8988T (cell line): Measurements from ENCODE around the gene PCDHGB7.
A peak's percentile ranks its signal among the peaks of the same experiment; 100 is the strongest.
"Not testable (repeated sequence)": the region's sequence is repeated elsewhere in the genome, so short reads cannot be mapped to it uniquely, and the experiment has no call there.

ENCODE experiments used
- DNase-seq: peaks from one replicate; pipeline ENCODE4 v3.0.0; 2011

PCDHGB7 gene

DNA sequence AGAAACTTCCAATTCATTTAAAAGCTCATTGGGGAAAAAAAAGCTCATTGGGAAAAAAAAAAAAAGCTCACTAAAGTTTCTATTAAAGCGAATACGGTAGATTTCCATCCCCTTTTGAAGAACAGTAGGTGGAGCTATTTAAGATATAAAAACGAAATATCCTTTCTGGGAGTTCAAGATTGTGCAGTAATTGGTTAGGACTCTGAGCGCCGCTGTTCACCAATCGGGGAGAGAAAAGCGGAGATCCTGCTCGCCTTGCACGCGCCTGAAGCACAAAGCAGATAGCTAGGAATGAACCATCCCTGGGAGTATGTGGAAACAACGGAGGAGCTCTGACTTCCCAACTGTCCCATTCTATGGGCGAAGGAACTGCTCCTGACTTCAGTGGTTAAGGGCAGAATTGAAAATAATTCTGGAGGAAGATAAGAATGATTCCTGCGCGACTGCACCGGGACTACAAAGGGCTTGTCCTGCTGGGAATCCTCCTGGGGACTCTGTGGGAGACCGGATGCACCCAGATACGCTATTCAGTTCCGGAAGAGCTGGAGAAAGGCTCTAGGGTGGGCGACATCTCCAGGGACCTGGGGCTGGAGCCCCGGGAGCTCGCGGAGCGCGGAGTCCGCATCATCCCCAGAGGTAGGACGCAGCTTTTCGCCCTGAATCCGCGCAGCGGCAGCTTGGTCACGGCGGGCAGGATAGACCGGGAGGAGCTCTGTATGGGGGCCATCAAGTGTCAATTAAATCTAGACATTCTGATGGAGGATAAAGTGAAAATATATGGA lies 13.0 kb downstream of the PCDHGB7 start, which contains the start of gene PCDHGA12:
TSS of gene PCDHGA12 (plus strand) at position 176 of the 782 bp plus-strand sequence. CDS start at position 429, 253 bp downstream.
- peak; percentile 80 for DNase-seq

GRCh38 chr5:141431286-141431685 lies 13.8 kb downstream of the PCDHGB7 start:
- DNase-seq, result no peak

DNA sequence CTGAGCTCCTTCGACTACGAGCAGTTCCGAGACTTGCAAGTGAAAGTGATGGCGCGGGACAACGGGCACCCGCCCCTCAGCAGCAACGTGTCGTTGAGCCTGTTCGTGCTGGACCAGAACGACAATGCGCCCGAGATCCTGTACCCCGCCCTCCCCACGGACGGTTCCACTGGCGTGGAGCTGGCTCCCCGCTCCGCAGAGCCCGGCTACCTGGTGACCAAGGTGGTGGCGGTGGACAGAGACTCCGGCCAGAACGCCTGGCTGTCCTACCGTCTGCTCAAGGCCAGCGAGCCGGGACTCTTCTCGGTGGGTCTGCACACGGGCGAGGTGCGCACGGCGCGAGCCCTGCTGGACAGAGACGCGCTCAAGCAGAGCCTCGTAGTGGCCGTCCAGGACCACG lies 14.8 kb downstream of the PCDHGB7 start:
- DNase-seq, result not testable (repeated sequence)

DNA sequence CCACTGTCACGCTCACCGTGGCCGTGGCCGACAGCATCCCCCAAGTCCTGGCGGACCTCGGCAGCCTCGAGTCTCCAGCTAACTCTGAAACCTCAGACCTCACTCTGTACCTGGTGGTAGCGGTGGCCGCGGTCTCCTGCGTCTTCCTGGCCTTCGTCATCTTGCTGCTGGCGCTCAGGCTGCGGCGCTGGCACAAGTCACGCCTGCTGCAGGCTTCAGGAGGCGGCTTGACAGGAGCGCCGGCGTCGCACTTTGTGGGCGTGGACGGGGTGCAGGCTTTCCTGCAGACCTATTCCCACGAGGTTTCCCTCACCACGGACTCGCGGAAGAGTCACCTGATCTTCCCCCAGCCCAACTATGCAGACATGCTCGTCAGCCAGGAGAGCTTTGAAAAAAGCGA lies 15.2 kb downstream of the PCDHGB7 start:
- DNase-seq, result not testable (repeated sequence)

GRCh38 chr5:141434006-141434405 lies 16.5 kb downstream of the PCDHGB7 start:
- no peak for DNase-seq

DNA sequence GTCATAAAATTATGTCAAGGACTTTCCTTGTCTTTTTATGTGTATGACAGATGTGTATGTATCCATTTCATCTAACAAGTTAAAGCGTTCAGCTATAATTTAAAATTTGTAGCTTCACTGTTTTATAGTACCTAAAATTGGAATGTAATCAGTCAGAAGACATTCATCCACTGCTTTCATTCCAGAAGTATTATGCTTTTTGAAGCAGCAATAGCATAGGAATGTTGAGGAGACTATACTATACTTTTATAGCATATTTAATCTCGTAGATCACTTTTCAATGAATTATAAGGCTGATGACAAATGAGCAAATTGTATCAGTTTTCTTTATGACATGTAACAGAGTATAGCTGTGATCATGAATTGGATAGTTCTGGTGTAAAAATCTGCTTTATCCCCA lies 19.7 kb downstream of the PCDHGB7 start:
- DNase-seq, result no peak

DNA sequence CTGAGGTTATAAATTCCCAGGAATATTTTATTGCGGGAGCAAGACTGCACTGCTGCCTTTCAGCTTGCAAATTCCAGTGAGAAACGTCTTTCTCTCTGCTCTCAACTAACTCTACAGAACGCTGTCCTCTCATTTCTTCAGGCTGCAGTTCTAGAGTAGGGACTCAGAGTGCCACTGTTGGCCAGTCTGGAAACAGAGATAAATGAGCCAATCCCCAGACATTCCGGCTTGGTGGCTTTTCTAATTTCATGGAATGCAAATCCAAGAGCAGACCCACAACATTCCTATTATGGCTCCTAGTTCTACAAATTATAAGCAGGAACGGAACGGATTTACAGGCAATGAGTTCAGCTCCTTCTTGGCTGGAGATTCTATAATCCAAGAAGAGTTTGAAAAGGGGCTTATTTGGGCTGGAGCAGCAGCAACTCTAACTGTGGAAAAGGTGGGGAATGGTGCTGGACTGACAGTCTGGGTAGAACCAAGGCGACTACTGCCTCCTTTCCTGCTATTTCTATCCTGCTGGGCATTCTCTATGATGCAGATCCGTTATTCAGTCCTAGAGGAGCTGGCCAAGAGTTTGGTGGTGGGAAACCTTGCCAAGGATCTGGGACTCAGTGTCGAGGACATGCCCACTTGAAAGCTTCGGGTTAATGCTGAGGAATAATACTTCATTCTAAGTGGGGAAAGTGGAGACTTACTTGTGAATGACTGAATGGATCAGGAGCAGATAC lies 22.1 kb downstream of the PCDHGB7 start:
- no peak for DNase-seq

DNA sequence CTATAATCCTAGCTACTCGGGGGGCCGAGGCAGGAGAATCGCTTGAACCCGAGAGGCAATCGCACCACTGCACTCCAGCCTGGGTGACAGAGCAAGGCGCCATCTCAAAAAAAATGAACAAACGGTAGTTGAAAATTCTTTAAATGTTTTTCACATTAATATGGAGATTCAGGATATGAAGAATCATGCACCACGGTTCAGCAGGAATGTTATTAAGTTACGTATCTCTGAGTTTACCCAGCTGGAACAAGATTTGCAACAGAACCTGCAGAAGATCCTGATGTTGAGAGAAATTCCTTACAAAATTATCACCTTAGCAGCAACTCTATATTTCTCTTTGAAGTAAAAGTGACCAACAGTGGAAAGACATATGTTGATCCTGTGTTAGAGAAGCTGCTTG lies 22.9 kb downstream of the PCDHGB7 start:
- no peak for DNase-seq

- no peak for DNase-seq
Observed at GRCh38 chr5:141441571-141442170, 24.2 kb downstream of the PCDHGB7 start.

- no peak for DNase-seq
Observed at GRCh38 chr5:141465351-141465750, 47.9 kb downstream of the PCDHGB7 start.
